ENCODE measurements around the gene EYA4.

EYA4 gene

DNA sequence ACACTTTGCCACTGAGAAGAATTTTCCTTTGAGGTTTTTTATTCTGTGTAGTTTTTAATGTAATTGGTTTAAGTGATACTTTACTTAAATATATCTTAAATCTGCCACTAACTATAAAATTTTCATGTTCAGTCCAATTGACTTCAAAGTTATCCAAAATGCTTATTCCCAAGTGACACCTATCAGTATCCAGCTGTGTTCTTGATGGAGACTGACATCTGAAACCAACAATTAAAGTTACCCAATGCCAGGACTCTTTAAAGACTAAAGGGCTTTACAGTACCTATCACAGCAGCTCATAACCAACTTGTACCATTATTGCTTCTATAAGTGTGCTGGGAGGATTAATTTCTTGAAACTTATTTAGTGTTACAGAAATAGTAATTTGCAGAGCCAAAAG is 13.8 kb upstream of the EYA4 start:
- DNase-seq (ENCODE audit: low spot score): no peak
- TF ChIP-seq, protein P1, sequence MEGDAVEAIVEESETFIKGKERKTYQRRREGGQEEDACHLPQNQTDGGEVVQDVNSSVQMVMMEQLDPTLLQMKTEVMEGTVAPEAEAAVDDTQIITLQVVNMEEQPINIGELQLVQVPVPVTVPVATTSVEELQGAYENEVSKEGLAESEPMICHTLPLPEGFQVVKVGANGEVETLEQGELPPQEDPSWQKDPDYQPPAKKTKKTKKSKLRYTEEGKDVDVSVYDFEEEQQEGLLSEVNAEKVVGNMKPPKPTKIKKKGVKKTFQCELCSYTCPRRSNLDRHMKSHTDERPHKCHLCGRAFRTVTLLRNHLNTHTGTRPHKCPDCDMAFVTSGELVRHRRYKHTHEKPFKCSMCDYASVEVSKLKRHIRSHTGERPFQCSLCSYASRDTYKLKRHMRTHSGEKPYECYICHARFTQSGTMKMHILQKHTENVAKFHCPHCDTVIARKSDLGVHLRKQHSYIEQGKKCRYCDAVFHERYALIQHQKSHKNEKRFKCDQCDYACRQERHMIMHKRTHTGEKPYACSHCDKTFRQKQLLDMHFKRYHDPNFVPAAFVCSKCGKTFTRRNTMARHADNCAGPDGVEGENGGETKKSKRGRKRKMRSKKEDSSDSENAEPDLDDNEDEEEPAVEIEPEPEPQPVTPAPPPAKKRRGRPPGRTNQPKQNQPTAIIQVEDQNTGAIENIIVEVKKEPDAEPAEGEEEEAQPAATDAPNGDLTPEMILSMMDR (IDR thresholded peaks at IDR 0.05; ENCODE audit: extremely low read depth, missing control alignments): no peak

DNA sequence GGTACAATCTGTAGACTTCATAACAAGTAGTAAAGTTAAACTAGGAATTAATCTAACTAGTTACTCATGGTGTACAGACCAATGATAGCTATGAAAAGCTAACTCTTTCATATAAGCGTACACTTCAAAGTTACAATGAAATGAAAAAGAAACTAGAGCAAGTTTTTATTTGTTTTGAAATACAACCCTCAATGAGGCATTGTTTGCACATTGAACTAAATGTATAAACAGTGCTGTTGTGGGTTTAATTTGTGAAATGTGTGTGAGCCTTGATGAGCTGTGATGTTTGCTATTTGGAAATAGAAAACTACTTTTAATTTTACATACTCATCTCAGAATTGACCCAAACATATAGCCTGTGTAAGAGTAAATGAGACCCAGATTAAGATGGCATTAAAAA is 11.1 kb upstream of the EYA4 start:
- TF ChIP-seq, protein P1 (IDR thresholded peaks at IDR 0.05; ENCODE audit: extremely low read depth, missing control alignments): no peak
- no peak for DNase-seq (ENCODE audit: low spot score)

DNA sequence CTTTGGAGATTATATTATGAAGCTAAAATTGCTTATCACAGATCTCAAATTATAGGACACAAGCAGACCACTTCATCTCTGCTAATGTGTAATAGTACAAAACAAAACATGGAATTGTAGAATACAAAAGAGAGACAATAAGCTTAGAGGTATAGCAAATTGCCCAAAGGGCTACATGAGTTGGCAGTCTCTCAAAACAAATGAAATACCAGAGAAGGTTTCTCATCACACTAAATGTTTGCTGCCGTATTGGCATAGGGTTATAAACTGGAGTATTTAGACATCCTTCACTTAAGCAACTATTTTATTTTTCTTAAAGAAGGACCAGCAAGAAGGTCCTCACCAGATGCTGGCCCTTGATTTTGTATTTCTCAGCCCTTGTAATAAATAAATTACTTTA is 5.9 kb upstream of the EYA4 start:
- DNase-seq (ENCODE audit: low spot score): no peak
- TF ChIP-seq, protein P1 (IDR thresholded peaks at IDR 0.05; ENCODE audit: extremely low read depth, missing control alignments): no peak

DNA sequence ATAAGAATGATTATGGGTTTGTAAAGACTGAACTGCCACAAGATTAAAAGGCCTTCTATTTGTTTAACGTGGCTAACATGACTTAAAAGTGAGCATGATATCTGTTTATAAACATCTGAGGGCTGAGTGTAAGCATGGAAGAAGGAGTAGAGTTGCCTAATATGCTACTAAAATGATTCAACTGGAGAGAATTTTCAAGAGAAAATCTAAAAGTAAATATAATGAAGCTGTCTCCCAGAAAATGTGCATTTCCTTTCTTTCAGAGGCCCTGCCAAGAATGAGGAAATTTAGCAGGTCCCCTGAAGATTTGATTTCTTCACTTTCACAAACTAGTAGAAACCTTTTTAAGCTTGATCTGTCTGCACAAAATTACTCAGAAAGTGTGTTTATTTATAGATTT is 4.2 kb upstream of the EYA4 start:
- DNase-seq (ENCODE audit: low spot score): no peak
- TF ChIP-seq, protein P1 (IDR thresholded peaks at IDR 0.05; ENCODE audit: extremely low read depth, missing control alignments): no peak

DNA sequence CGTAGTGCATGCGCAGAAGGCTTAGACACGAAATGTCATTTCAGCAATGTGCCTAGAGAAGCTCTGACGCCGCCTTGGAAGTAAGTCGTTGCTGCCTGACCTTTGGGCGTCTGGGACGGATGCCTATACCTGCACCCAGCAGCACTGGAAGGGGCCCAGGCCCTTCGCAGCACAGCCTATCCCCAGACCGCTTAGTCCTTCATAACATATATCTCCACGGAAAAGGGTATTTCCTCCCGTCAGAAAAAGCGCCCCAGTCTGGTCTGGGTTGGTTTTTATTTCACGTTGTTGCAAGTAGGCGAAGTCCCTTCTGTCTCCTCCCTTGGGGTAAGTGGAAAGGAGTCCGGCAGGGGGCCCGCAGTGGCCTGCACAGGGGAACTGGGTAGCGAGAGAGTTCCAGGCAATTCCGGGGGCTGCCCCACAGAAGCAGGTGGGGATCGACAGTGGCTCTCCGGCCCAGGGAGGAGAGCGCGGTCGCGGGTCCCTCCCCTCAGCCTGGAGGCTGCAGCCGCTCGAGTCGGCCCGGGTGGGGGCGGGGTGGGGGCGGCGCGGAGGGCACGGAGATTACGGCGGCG is 559 bp upstream of the EYA4 start:
- DNase-seq (ENCODE audit: low spot score): peak; percentile 32
- TF ChIP-seq, protein P1 (IDR thresholded peaks at IDR 0.05; ENCODE audit: extremely low read depth, missing control alignments): no peak

DNA sequence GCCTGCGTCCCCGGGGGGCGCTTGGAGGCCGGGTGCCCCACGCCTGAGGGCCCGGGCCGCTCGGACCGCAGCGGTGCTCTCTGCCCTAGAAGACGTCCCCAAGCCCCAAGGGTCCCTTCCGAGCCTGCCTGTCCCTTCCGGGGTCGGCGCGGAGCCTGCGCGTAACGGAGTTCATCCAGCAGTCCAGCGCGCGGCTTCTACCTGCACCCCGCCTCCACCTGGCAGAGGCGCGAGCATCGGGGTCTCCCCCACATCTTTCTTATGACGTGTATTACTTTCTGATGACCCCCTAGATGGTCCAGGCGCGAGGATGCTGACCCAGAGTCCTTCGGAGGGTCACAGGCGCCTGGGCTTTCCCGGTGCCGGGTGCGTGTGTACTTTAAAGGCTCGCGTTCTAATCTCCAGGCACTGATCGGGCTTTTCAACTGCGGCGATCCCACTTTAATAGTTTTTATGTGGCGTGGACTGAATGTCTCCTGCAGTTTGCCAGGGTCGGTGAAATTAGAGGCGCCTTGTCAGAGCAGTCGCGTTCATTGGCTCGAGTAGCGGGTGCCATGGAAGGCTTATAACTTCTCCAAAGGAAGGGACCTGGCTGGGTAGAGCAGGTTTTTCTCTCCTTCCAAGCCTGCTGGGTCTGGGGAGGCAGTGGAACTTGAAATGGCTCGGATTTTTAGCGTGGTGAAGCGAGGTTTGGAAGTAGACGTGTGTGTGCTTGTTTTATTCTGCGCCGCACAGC is 912 bp downstream of the EYA4 start:
- TF ChIP-seq, protein P1 (IDR thresholded peaks at IDR 0.05; ENCODE audit: extremely low read depth, missing control alignments): no peak
- no peak for DNase-seq (ENCODE audit: low spot score)

DNA sequence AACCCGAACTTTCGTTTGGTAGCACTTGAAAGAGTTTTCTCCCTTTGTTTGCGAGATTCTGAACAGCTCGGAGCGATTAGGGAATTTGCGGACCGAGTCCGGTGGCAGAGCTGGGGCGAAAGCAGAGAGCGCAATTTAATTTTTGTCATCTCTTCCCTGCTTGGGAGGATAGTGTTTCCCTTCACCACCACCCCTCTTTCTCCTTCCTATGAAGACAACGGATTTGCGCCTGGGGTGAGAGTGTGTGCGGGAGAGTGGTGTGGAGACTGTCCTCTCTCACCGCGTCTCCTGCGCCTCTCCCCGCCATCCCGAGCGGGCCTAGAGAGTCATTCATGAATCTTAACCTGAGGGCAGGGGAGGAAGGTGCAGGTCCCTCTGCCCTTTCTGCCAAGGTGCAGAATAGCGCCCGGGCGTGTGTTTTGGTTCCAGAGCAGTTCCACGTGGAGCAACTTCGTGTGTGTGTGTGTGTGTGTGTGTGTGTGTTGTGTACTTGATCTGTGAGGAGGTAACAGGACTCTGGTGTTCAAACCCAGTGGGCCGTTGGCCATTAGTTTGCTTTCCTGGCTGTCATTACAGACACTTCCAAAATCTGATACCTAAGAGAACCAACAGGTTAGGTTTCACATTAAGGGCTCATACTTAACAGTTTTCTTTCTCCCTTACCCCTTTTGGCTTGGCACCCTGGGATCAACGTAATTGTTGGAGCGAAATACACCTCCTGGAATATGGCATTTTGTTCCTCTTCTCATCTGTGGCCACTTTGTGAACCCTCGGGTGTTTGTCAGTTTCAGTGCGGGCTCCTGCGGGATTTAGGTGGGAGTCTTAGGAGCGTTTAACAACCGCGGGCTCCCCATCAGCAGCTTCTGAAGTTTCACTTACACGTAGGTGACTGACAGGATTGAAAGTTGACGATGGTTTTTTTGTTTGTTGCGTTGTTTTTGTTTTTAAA is 1.8 kb downstream of the EYA4 start:
- TF ChIP-seq, protein P1 (IDR thresholded peaks at IDR 0.05; ENCODE audit: extremely low read depth, missing control alignments): no peak
- DNase-seq (ENCODE audit: low spot score): no peak
